ENCODE data around the gene OCA2.
"Not testable (repeated sequence)": the region's sequence is repeated elsewhere in the genome, so short reads cannot be mapped to it uniquely, and the experiment has no call there.

OCA2 gene

GRCh38 chr15:27744641-27745040, 354.5 kb downstream of the OCA2 start:
- FAIRE-seq = no peak
- TF ChIP-seq POLR2A (IDR thresholded peaks at IDR 0.05; ENCODE audit: low read depth, low read length) = no peak
- no peak for DNase-seq (ENCODE audit: insufficient read length, low spot score)

GRCh38 chr15:27743638-27744037, 355.5 kb downstream of the OCA2 start:
- DNase-seq (ENCODE audit: insufficient read length, low spot score) (no peak), FAIRE-seq (no peak)
- TF ChIP-seq POLR2A (IDR thresholded peaks at IDR 0.05; ENCODE audit: low read depth, low read length) = no peak

GRCh38 chr15:27742751-27743477, 356.2 kb downstream of the OCA2 start:
- DNase-seq (ENCODE audit: insufficient read length, low spot score) (no peak), FAIRE-seq (no peak)
- TF ChIP-seq POLR2A (IDR thresholded peaks at IDR 0.05; ENCODE audit: low read depth, low read length) = no peak

- no peak for FAIRE-seq
- no peak for TF ChIP-seq POLR2A (IDR thresholded peaks at IDR 0.05; ENCODE audit: low read depth, low read length)
- no peak for DNase-seq (ENCODE audit: insufficient read length, low spot score)
These were observed 357.8 kb downstream of the OCA2 start for GRCh38 chr15:27741226-27741860.

- DNase-seq (ENCODE audit: insufficient read length, low spot score) = no peak
- no peak for FAIRE-seq
- no peak for TF ChIP-seq POLR2A (IDR thresholded peaks at IDR 0.05; ENCODE audit: low read depth, low read length)
These were observed 364.2 kb downstream of the OCA2 start for GRCh38 chr15:27734785-27735495.

- DNase-seq (ENCODE audit: insufficient read length, low spot score) (no peak), FAIRE-seq (no peak)
- no peak for TF ChIP-seq POLR2A (IDR thresholded peaks at IDR 0.05; ENCODE audit: low read depth, low read length)
These were observed 367.3 kb downstream of the OCA2 start for GRCh38 chr15:27731776-27732175.

- no peak for TF ChIP-seq POLR2A (IDR thresholded peaks at IDR 0.05; ENCODE audit: low read depth, low read length)
- FAIRE-seq (no peak), DNase-seq (ENCODE audit: insufficient read length, low spot score) (no peak)
These were observed 368.2 kb downstream of the OCA2 start for GRCh38 chr15:27730868-27731267.

- no peak for DNase-seq (ENCODE audit: insufficient read length, low spot score)
- no peak for TF ChIP-seq POLR2A (IDR thresholded peaks at IDR 0.05; ENCODE audit: low read depth, low read length)
- FAIRE-seq = no peak
These were observed 373.4 kb downstream of the OCA2 start for GRCh38 chr15:27725731-27726130.

- no peak for FAIRE-seq
- no peak for TF ChIP-seq POLR2A (IDR thresholded peaks at IDR 0.05; ENCODE audit: low read depth, low read length)
These were observed 375.3 kb downstream of the OCA2 start for GRCh38 chr15:27723821-27724220.

GRCh38 chr15:27722102-27722501, 377.0 kb downstream of the OCA2 start:
- FAIRE-seq = no peak
- no peak for DNase-seq (ENCODE audit: insufficient read length, low spot score)
- TF ChIP-seq POLR2A (IDR thresholded peaks at IDR 0.05; ENCODE audit: low read depth, low read length) = no peak

More at GRCh38 chr15:27723821-27724220, 375.3 kb downstream of the OCA2 start:
- no peak for DNase-seq (ENCODE audit: insufficient read length, low spot score)

- DNase-seq (ENCODE audit: insufficient read length, low spot score) (no peak), FAIRE-seq (no peak)
- TF ChIP-seq POLR2A (IDR thresholded peaks at IDR 0.05; ENCODE audit: low read depth, low read length) = no peak
These were observed 384.4 kb downstream of the OCA2 start for GRCh38 chr15:27714675-27715074.

- FAIRE-seq; DNase-seq (ENCODE audit: insufficient read length, low spot score): not testable (repeated sequence)
These were observed 385.3 kb downstream of the OCA2 start for GRCh38 chr15:27713850-27714249.

- no peak for TF ChIP-seq POLR2A (IDR thresholded peaks at IDR 0.05; ENCODE audit: low read depth, low read length)
- no peak for DNase-seq (ENCODE audit: insufficient read length, low spot score)
- no peak for FAIRE-seq
These were observed 391.9 kb downstream of the OCA2 start for GRCh38 chr15:27707257-27707656.

- DNase-seq (ENCODE audit: insufficient read length, low spot score) (no peak), FAIRE-seq (no peak)
- no peak for TF ChIP-seq POLR2A (IDR thresholded peaks at IDR 0.05; ENCODE audit: low read depth, low read length)
These were observed 392.8 kb downstream of the OCA2 start for GRCh38 chr15:27706300-27706699.

- DNase-seq (ENCODE audit: insufficient read length, low spot score) (no peak), FAIRE-seq (no peak)
- no peak for TF ChIP-seq POLR2A (IDR thresholded peaks at IDR 0.05; ENCODE audit: low read depth, low read length)
These were observed 394.1 kb downstream of the OCA2 start for GRCh38 chr15:27705056-27705455.

Measured in H54 (cell line).